SJSA1 (cell line): ENCODE results near the gene SORCS3. TPM values are rescaled to one million over a fixed set of nuclear protein-coding genes. Genes with fewer than 3 reads are reported as not detected.

Experiments used
- DNase-seq, 2 experiments: peaks; one replicate each; pipeline ENCODE4 v3.0.0-alpha.2; 2015 to 2020; ENCODE audit warnings: low spot score in 2 of 2, low read depth in 1 of 2
- H3K27ac ChIP-seq: fragments of 250-450 bp; sonication (Bioruptor Pico); 2 replicates; pipeline ENCODE4 v1.5.1; 2020; ENCODE audit warnings: mild to moderate bottlenecking, moderate library complexity
- H3K27me3 ChIP-seq: fragments of 250-450 bp; sonication (Bioruptor Pico); replicated peaks from 2 replicates; pipeline ENCODE4 v1.5.1; 2020; ENCODE audit warnings: mild to moderate bottlenecking, moderate library complexity
- H3K36me3 ChIP-seq: fragments of 250-450 bp; sonication (Bioruptor Pico); 2 replicates; pipeline ENCODE4 v1.5.1; 2020; ENCODE audit warnings: mild to moderate bottlenecking
- H3K4me1 ChIP-seq: fragments of 250-450 bp; sonication (Bioruptor Pico); replicated peaks from 2 replicates; pipeline ENCODE4 v1.6.1; 2021; ENCODE audit warnings: mild to moderate bottlenecking
- H3K4me3 ChIP-seq: fragments of 250-450 bp; sonication (Bioruptor Pico); 2 replicates; pipeline ENCODE4 v1.5.1; 2020; ENCODE audit warnings: mild to moderate bottlenecking
- H3K9me3 ChIP-seq: fragments of 250-450 bp; sonication (Bioruptor Pico); replicated peaks from 2 replicates; pipeline ENCODE4 v1.5.1; 2020; ENCODE audit warnings: mild to moderate bottlenecking
- total RNA-seq: library from RNA; depleted of rRNA; stranded (reverse); fragments of >200 nt; shearing (Covaris generic); gene quantifications from 2 replicates; pipeline ENCODE4 v1.2.3, GENCODE V29; 2014

The SORCS3 gene
- total RNA-seq, 1 experiment from 2014 or later, result not detected

- Histone ChIP-seq H3K9me3 (no peaks in the 10 kb centered on the region; the same call in 1 of the 2 replicates), H3K4me1 (no peaks in the 10 kb centered on the region), H3K4me3 (no peak overlapping the region), H3K27me3 (no peaks in the 10 kb centered on the region), H3K36me3 (no peaks in the 10 kb centered on the region), H3K27ac (no peak overlapping the region)
- DNase-seq, result no peak
Measured at GRCh38 chr10:104735757-104736391, 94.8 kb downstream of the SORCS3 start.

- Histone ChIP-seq H3K9me3 (no peaks in the 10 kb centered on the region; the same call in 1 of the 2 replicates), H3K27ac (no peak overlapping the region), H3K4me3 (no peak overlapping the region), H3K27me3 (no peaks in the 10 kb centered on the region), H3K4me1 (no peaks in the 10 kb centered on the region), H3K36me3 (no peaks in the 10 kb centered on the region)
- no peak for DNase-seq
Measured at GRCh38 chr10:104741127-104741526, 100.0 kb downstream of the SORCS3 start.

DNA sequence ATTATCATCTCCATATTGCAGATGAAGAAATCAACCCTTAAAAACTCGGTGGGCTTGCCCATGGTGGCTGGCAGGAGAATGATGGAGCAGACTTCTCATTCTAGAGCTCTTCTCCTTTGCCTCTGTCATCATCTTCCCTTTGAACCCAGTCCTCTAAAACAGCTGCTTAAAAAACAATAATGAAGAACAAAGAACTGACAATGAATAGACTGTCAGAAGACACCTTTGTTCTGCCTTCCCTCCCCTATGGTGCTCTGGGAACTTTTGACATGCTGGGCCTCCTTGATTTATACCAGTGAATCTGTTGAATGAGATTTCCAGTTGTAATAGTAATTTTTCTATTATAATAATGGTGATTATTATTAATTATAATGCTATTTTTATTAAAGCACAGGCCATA is 103.0 kb downstream of the SORCS3 start:
- no peaks in the 10 kb centered on the region for H3K36me3 ChIP-seq
- no peak for DNase-seq

GRCh38 chr10:104750291-104750690 is 109.2 kb downstream of the SORCS3 start:
- no peak for DNase-seq
- H3K36me3 ChIP-seq, result no peaks in the 10 kb centered on the region
- H3K27me3 ChIP-seq, result no peaks in the 10 kb centered on the region
- H3K4me1 ChIP-seq, result no peaks in the 10 kb centered on the region
- no peak overlapping the region for H3K27ac ChIP-seq
- H3K4me3 ChIP-seq, result no peak overlapping the region
- no peaks in the 10 kb centered on the region; the same call in 1 of the 2 replicates for H3K9me3 ChIP-seq

More for the DNA sequence above, 103.0 kb downstream of the SORCS3 start:
- Histone ChIP-seq H3K27ac (no peak overlapping the region), H3K4me1 (no peaks in the 10 kb centered on the region), H3K4me3 (no peak overlapping the region), H3K9me3 (no peaks in the 10 kb centered on the region; the same call in 1 of the 2 replicates), H3K27me3 (no peaks in the 10 kb centered on the region)

DNA sequence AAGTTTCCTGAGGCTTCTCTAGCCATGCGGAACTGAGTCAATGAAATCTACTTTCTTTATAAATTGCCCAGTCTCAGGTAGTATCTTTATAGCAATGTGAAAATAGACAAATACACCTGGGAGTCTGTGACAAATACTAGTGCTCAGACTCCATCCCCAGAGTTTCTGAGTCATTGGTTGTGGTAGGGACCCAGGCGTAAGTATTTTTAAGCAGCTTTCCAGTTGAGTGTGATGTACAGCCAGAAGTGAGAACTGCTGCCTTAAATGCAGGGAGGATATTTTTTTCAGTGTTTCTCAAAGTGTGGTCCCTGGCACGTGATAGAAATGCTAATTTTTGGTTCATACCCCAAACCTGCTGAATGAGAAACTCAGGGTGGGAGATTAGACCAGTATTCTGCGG is 121.7 kb downstream of the SORCS3 start:
- no peaks in the 10 kb centered on the region for H3K27me3 ChIP-seq

DNA sequence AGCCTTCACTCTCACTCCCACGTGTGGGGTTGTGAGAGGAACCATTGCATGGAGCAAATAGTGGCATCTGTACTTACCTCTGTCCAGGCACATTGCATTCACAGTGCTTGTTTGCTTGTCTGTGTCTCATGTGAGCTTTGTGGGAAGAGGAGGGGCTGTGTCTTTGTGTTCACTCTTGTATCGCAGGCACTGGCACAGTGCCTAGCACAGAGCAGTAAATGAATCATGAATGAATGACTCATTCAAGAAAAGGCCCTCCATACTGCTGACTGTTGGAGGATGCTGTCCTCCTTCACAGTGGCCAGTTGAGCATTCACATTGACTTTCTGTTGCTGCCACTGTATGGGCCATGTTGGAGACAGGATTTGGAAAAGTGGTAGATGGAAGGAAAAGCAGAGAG is 125.3 kb downstream of the SORCS3 start:
- Histone ChIP-seq H3K27ac (no peak overlapping the region), H3K9me3 (no peaks in the 10 kb centered on the region), H3K27me3 (no peaks in the 10 kb centered on the region), H3K4me3 (no peak overlapping the region), H3K36me3 (no peaks in the 10 kb centered on the region), H3K4me1 (no peaks in the 10 kb centered on the region)
- DNase-seq, result no peak

More for the DNA sequence above, 121.7 kb downstream of the SORCS3 start:
- Histone ChIP-seq H3K27ac (no peak overlapping the region), H3K4me3 (no peak overlapping the region), H3K9me3 (no peaks in the 10 kb centered on the region), H3K36me3 (no peaks in the 10 kb centered on the region), H3K4me1 (no peaks in the 10 kb centered on the region)
- DNase-seq, result no peak

- Histone ChIP-seq H3K27ac (no peak overlapping the region), H3K4me3 (no peak overlapping the region), H3K36me3 (no peaks in the 10 kb centered on the region), H3K4me1 (no peaks in the 10 kb centered on the region), H3K9me3 (no peaks in the 10 kb centered on the region), H3K27me3 (no peaks in the 10 kb centered on the region)
- no peak for DNase-seq
Measured at GRCh38 chr10:104767282-104767681, 126.2 kb downstream of the SORCS3 start.

DNA sequence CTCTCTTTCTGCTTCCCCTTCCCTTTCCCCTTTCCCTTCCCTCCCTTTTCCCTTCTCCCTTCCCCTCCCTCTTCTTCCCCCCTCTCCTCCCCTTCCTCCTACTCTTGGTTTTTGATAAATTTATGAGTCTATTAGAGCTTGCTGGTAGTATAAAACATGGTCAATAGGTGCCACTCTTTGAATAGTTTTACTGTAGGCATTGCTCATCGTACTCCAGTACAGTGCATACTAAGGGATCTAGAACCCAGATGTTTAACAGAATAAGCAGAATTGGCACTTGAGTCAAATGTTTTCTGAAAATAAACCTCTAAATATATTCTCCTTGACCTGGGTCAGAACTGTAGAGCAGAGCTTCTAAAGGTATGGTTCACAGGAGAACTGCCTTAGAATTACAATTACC is 126.7 kb downstream of the SORCS3 start:
- no peak overlapping the region for H3K4me3 ChIP-seq
- DNase-seq, result no peak
- no peaks in the 10 kb centered on the region for H3K27me3 ChIP-seq
- H3K27ac ChIP-seq, result no peak overlapping the region
- no peaks in the 10 kb centered on the region for H3K36me3 ChIP-seq
- no peaks in the 10 kb centered on the region for H3K4me1 ChIP-seq
- H3K9me3 ChIP-seq, result no peaks in the 10 kb centered on the region

GRCh38 chr10:104773105-104773504 is 132.0 kb downstream of the SORCS3 start:
- no peak for DNase-seq
- no peak overlapping the region for H3K27ac ChIP-seq
- H3K27me3 ChIP-seq, result no peaks in the 10 kb centered on the region
- H3K9me3 ChIP-seq, result no peaks in the 10 kb centered on the region
- no peak overlapping the region for H3K4me3 ChIP-seq
- H3K4me1 ChIP-seq, result no peaks in the 10 kb centered on the region
- H3K36me3 ChIP-seq, result no peaks in the 10 kb centered on the region

GRCh38 chr10:104774234-104774633 is 133.1 kb downstream of the SORCS3 start:
- Histone ChIP-seq H3K4me1 (no peaks in the 10 kb centered on the region), H3K9me3 (no peaks in the 10 kb centered on the region; the same call in 1 of the 2 replicates), H3K27me3 (no peaks in the 10 kb centered on the region), H3K36me3 (no peaks in the 10 kb centered on the region), H3K4me3 (no peak overlapping the region), H3K27ac (no peak overlapping the region)
- no peak for DNase-seq

GRCh38 chr10:104777086-104777799 is 136.2 kb downstream of the SORCS3 start:
- Histone ChIP-seq H3K27me3 (no peaks in the 10 kb centered on the region), H3K4me3 (no peak overlapping the region), H3K9me3 (no peaks in the 10 kb centered on the region; the same call in 1 of the 2 replicates), H3K4me1 (no peaks in the 10 kb centered on the region), H3K27ac (no peak overlapping the region), H3K36me3 (no peaks in the 10 kb centered on the region)
- no peak for DNase-seq

- Histone ChIP-seq H3K27ac (no peak overlapping the region), H3K4me1 (no peaks in the 10 kb centered on the region), H3K4me3 (no peak overlapping the region), H3K9me3 (no peaks in the 10 kb centered on the region; the same call in 1 of the 2 replicates), H3K27me3 (no peaks in the 10 kb centered on the region), H3K36me3 (no peaks in the 10 kb centered on the region)
- DNase-seq, result no peak
Measured at GRCh38 chr10:104778371-104778770, 137.3 kb downstream of the SORCS3 start.

GRCh38 chr10:104779701-104780100 is 138.6 kb downstream of the SORCS3 start:
- H3K4me3 ChIP-seq, result no peak overlapping the region
- no peaks in the 10 kb centered on the region for H3K36me3 ChIP-seq
- H3K9me3 ChIP-seq, result no peaks in the 10 kb centered on the region; the same call in 1 of the 2 replicates
- H3K4me1 ChIP-seq, result no peaks in the 10 kb centered on the region
- no peak overlapping the region for H3K27ac ChIP-seq
- H3K27me3 ChIP-seq, result no peaks in the 10 kb centered on the region
- no peak for DNase-seq

DNA sequence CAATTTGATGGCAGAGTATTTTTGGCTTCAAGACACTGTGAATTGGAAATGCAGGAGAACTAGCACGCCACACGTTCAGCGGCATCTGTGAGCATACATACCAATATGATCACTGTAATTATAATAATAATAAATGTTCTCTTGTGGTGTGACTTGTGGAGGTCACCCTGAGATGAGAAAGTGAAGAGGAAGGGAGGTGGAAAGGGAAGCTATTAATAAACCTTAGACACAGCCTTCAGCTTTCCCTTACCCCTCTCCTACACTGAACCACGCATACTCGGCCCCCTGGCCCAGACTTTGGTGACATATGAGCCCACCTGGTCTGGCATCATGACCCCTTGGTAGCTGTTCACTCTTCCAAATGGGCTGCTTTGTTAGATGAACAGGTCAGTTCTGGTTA is 139.1 kb downstream of the SORCS3 start:
- H3K9me3 ChIP-seq, result no peaks in the 10 kb centered on the region; the same call in 1 of the 2 replicates
- H3K4me1 ChIP-seq, result no peaks in the 10 kb centered on the region
- no peak for DNase-seq

More for the DNA sequence above, 139.1 kb downstream of the SORCS3 start:
- no peak overlapping the region for H3K27ac ChIP-seq
- no peaks in the 10 kb centered on the region for H3K36me3 ChIP-seq
- H3K27me3 ChIP-seq, result no peaks in the 10 kb centered on the region
- no peak overlapping the region for H3K4me3 ChIP-seq
